HepG2 (cell line): ENCODE measurements around the gene GIMAP4.

Source experiments
- ELF1 ChIP-seq: sonication (generic); formaldehyde crosslinking; IDR thresholded peaks from 2 replicates; pipeline ENCODE4 v1.4.0; 2020; ENCODE audit warnings: missing genetic modification reagents
- JUND ChIP-seq: sonication (generic); formaldehyde crosslinking; IDR thresholded peaks from 2 replicates; pipeline ENCODE4 v1.8.0; 2022; ENCODE audit warnings: mild to moderate bottlenecking, missing genetic modification reagents
- KDM5A ChIP-seq: fragments of 200-600 bp; sonication (generic); IDR thresholded peaks from 2 replicates; pipeline ENCODE4 v1.7.0; 2018; ENCODE audit warnings: antibody characterized with exemption, mild to moderate bottlenecking, low read length, borderline replicate concordance
- WIZ ChIP-seq: sonication (generic); formaldehyde crosslinking; IDR thresholded peaks from 2 replicates; pipeline ENCODE4 v1.5.1; 2020; ENCODE audit warnings: mild to moderate bottlenecking, missing genetic modification reagents
- TF ChIP-seq, protein P1 (sequence below): sonication (generic); formaldehyde crosslinking; IDR thresholded peaks from 2 replicates; pipeline ENCODE4 v1.8.0; 2022; ENCODE audit warnings: missing genetic modification reagents, mild to moderate bottlenecking, borderline replicate concordance

DNA sequence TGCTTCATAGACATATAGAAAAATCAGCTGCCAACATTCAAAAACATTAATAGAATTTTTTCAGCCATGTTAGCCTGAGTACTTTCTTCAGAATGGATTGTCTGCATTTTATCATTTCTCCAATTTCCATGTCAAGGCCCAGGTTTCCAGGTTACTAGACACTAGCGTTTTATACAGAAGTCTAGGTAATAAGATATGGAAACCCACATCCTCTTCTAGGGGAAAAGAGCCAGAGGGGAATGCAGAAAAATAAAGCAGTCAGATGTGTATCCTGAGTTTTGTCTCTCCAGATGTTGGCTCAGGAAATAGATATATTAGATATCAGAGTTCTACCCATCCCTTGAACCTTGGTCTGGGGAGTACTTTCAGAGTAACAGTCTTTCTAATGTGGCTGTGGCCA, 20.4 kb downstream of the GIMAP4 start:
- no peak for TF ChIP-seq ELF1 (CRISPR knock-in tag)
- TF ChIP-seq WIZ (CRISPR knock-in tag): no peak
- TF ChIP-seq, protein P1, sequence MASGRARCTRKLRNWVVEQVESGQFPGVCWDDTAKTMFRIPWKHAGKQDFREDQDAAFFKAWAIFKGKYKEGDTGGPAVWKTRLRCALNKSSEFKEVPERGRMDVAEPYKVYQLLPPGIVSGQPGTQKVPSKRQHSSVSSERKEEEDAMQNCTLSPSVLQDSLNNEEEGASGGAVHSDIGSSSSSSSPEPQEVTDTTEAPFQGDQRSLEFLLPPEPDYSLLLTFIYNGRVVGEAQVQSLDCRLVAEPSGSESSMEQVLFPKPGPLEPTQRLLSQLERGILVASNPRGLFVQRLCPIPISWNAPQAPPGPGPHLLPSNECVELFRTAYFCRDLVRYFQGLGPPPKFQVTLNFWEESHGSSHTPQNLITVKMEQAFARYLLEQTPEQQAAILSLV (CRISPR knock-in tag): no peak
- TF ChIP-seq KDM5A: no peak
- TF ChIP-seq JUND (CRISPR knock-in tag): no peak
